HL-60 (cell line): ENCODE results near the gene SLC27A5.

Experiments
- DNase-seq, 2 experiments: peaks; one replicate each; pipeline ENCODE4 v3.0.0-alpha.2; 2010 to 2020; ENCODE audit warnings: low read depth in 1 of 2, low spot score in 1 of 2
- H3K27ac ChIP-seq: fragments of 250-450 bp; sonication (Bioruptor Pico); replicated peaks from 2 replicates; pipeline ENCODE4 v1.5.1; 2020; ENCODE audit warnings: mild to moderate bottlenecking, moderate library complexity
- H3K27me3 ChIP-seq: fragments of 250-450 bp; sonication (Bioruptor Pico); 2 replicates; pipeline ENCODE4 v1.5.1; 2021; ENCODE audit warnings: mild to moderate bottlenecking, moderate library complexity; ENCODE audit not compliant: insufficient read depth, poor library complexity, severe bottlenecking
- H3K4me3 ChIP-seq: replicated peaks from 2 replicates; pipeline ENCODE4 v1.5.1; 2011; ENCODE audit warnings: mild to moderate bottlenecking, control low read depth, low read length; ENCODE audit not compliant: insufficient read depth
- CTCF ChIP-seq: IDR thresholded peaks from one replicate; pipeline ENCODE4 v1.5.1; 2011; ENCODE audit warnings: low read length, control low read depth, inconsistent platforms; ENCODE audit not compliant: insufficient read depth
- GABPA ChIP-seq: IDR thresholded peaks from 2 replicates; pipeline ENCODE4 v1.6.1; 2012; ENCODE audit warnings: low read depth
- POLR2AphosphoS5 ChIP-seq: IDR thresholded peaks from 2 replicates; pipeline ENCODE4 v1.6.1; 2012; ENCODE audit warnings: low read depth
- SPI1 ChIP-seq: IDR thresholded peaks from 2 replicates; pipeline ENCODE4 v1.6.1; 2012; ENCODE audit warnings: low read depth, mild to moderate bottlenecking, borderline replicate concordance
- TF ChIP-seq, protein P1 (sequence below): IDR thresholded peaks from 2 replicates; pipeline ENCODE4 v1.6.1; 2012; ENCODE audit warnings: low read depth; ENCODE audit not compliant: insufficient replicate concordance

SLC27A5 gene

GRCh38 chr19:58479303-58479702, 32.5 kb downstream of the SLC27A5 start:
- TF ChIP-seq POLR2AphosphoS5 (no peak), CTCF (no peak), GABPA (no peak), SPI1 (no peak)
- TF ChIP-seq, protein P1, sequence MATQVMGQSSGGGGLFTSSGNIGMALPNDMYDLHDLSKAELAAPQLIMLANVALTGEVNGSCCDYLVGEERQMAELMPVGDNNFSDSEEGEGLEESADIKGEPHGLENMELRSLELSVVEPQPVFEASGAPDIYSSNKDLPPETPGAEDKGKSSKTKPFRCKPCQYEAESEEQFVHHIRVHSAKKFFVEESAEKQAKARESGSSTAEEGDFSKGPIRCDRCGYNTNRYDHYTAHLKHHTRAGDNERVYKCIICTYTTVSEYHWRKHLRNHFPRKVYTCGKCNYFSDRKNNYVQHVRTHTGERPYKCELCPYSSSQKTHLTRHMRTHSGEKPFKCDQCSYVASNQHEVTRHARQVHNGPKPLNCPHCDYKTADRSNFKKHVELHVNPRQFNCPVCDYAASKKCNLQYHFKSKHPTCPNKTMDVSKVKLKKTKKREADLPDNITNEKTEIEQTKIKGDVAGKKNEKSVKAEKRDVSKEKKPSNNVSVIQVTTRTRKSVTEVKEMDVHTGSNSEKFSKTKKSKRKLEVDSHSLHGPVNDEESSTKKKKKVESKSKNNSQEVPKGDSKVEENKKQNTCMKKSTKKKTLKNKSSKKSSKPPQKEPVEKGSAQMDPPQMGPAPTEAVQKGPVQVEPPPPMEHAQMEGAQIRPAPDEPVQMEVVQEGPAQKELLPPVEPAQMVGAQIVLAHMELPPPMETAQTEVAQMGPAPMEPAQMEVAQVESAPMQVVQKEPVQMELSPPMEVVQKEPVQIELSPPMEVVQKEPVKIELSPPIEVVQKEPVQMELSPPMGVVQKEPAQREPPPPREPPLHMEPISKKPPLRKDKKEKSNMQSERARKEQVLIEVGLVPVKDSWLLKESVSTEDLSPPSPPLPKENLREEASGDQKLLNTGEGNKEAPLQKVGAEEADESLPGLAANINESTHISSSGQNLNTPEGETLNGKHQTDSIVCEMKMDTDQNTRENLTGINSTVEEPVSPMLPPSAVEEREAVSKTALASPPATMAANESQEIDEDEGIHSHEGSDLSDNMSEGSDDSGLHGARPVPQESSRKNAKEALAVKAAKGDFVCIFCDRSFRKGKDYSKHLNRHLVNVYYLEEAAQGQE, result no peak
- Histone ChIP-seq H3K4me3 (no peak overlapping the region), H3K27me3 (no peaks in the 10 kb centered on the region), H3K27ac (no peak overlapping the region)
- no peak for DNase-seq

- Histone ChIP-seq H3K4me3 (no peak overlapping the region), H3K27ac (no peak overlapping the region), H3K27me3 (no peaks in the 10 kb centered on the region)
- TF ChIP-seq CTCF, result no peak
- no peak for DNase-seq
These were observed 33.9 kb downstream of the SLC27A5 start for GRCh38 chr19:58477871-58478270.

DNA sequence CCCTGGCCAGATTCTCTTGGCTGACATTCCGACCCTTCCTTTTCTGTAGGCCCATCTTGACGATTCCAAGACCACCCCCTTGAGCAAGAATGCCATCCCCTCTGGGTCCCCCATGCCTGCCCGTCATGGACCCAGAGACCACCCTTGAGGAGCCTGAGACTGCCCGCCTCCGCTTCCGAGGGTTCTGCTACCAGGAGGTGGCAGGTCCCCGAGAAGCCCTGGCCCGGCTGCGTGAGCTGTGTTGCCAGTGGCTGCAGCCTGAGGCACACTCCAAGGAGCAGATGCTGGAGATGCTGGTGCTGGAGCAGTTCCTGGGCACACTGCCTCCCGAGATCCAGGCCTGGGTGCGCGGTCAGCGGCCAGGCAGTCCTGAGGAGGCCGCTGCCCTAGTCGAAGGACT, 34.7 kb downstream of the SLC27A5 start:
- peak; percentile 43 for TF ChIP-seq POLR2AphosphoS5
- TF ChIP-seq, protein P1, result no peak
- no peak overlapping the region for H3K4me3 ChIP-seq
- DNase-seq, result no peak
- no peaks in the 10 kb centered on the region for H3K27me3 ChIP-seq
- H3K27ac ChIP-seq, result no peak overlapping the region

- TF ChIP-seq POLR2AphosphoS5 (no peak), CTCF (no peak), GABPA (no peak), SPI1 (no peak)
- TF ChIP-seq, protein P1, result no peak
- no peak for DNase-seq
- Histone ChIP-seq H3K27me3 (no peaks in the 10 kb centered on the region), H3K27ac (peak overlapping the region; percentile 79), H3K4me3 (peak overlapping the region; percentile 70)
These were observed 35.2 kb downstream of the SLC27A5 start for GRCh38 chr19:58476498-58477015.
